ENCODE data around the gene ALK. TPM values are rescaled to one million over a fixed set of nuclear protein-coding genes. Genes with fewer than 3 reads are reported as not detected.

ALK gene
- total and polyA plus RNA-seq, 2 experiments from 2014 or later, result 0.35 TPM; not detected in 1

GRCh38 chr2:29583548-29584156, 337.7 kb downstream of the ALK start:
- Histone ChIP-seq H3K4me1 (ENCODE audit: insufficient read depth) (peaks cover 4% of the 10 kb centered on the region; the same call in 1 of the 2 replicates), H3F3A (replicated peaks; ENCODE audit: low read depth) (no peaks in the 10 kb centered on the region), H2AFZ (no peak overlapping the region), H3K4me2 (no peak overlapping the region), H3K79me2 (replicated peaks; ENCODE audit: insufficient read depth) (no peaks in the 10 kb centered on the region), H3K27ac (ENCODE audit: low read depth) (no peak overlapping the region), H3K4me3 (no peak overlapping the region), H3K9me2 (ENCODE audit: insufficient read depth) (peaks cover 3% of the 10 kb centered on the region; the same call in 1 of the 2 replicates), H4K20me1 (replicated peaks; ENCODE audit: insufficient read depth) (no peaks in the 10 kb centered on the region), H3K27me3 (ENCODE audit: insufficient read depth) (no peaks in the 10 kb centered on the region), H3K36me3 (ENCODE audit: insufficient read depth) (no peaks in the 10 kb centered on the region)
- ATAC-seq (no peak), DNase-seq (ENCODE audit: low spot score) (no peak)
- Mint-ChIP-seq H3K4me1 (peaks cover 13% of the 10 kb centered on the region), H3K27me3 (ENCODE audit: insufficient read depth, low read depth, poor library complexity) (peaks cover 4% of the 10 kb centered on the region), H3K27ac (no peak overlapping the region), H3K36me3 (ENCODE audit: low read depth) (no peaks in the 10 kb centered on the region), H3K9me3 (no peaks in the 10 kb centered on the region), H3K4me3 (no peak overlapping the region)
- TF ChIP-seq EZH2phosphoT487 (IDR thresholded peaks at IDR 0.05; ENCODE audit: unreplicated experiment), result no peak
- no peak for TF ChIP-seq STAT1 (IDR thresholded peaks at IDR 0.05; ENCODE audit: unreplicated experiment)

- no peaks in the 10 kb centered on the region for H3K79me2 ChIP-seq (replicated peaks; ENCODE audit: insufficient read depth)
- no peak overlapping the region for H3K4me3 Mint-ChIP-seq
- peaks cover 18% of the 10 kb centered on the region for H3K4me1 Mint-ChIP-seq
- no peak for DNase-seq (ENCODE audit: low spot score)
- no peaks in the 10 kb centered on the region for H3F3A ChIP-seq (replicated peaks; ENCODE audit: low read depth)
- ATAC-seq, result no peak
- H2AFZ ChIP-seq, result no peak overlapping the region
- no peaks in the 10 kb centered on the region for H3K27me3 ChIP-seq (ENCODE audit: insufficient read depth)
- no peaks in the 10 kb centered on the region for H4K20me1 ChIP-seq (replicated peaks; ENCODE audit: insufficient read depth)
- H3K9me3 Mint-ChIP-seq, result no peaks in the 10 kb centered on the region
- no peak overlapping the region for H3K27ac ChIP-seq (ENCODE audit: low read depth)
- H3K36me3 ChIP-seq (ENCODE audit: insufficient read depth), result no peaks in the 10 kb centered on the region
- H3K9me2 ChIP-seq (ENCODE audit: insufficient read depth), result peaks cover 6% of the 10 kb centered on the region; the same call in 1 of the 2 replicates
- no peaks in the 10 kb centered on the region for H3K36me3 Mint-ChIP-seq (ENCODE audit: low read depth)
- peaks cover 4% of the 10 kb centered on the region for H3K27me3 Mint-ChIP-seq (ENCODE audit: insufficient read depth, low read depth, poor library complexity)
- no peak overlapping the region for H3K27ac Mint-ChIP-seq
- no peak overlapping the region for H3K4me3 ChIP-seq
- H3K4me1 ChIP-seq (ENCODE audit: insufficient read depth), result peaks cover 9% of the 10 kb centered on the region; the same call in 1 of the 2 replicates
- no peak overlapping the region for H3K4me2 ChIP-seq
- TF ChIP-seq JUNB (IDR thresholded peaks at IDR 0.05; ENCODE audit: unreplicated experiment) (no peak), REST (IDR thresholded peaks at IDR 0.05; ENCODE audit: unreplicated experiment) (no peak), EZH2phosphoT487 (IDR thresholded peaks at IDR 0.05; ENCODE audit: unreplicated experiment) (no peak), ZNF462 (CRISPR knock-in tag; IDR thresholded peaks at IDR 0.05) (no peak), EZH2 (IDR thresholded peaks at IDR 0.05; ENCODE audit: low read depth, unreplicated experiment) (no peak), ZNF114 (CRISPR knock-in tag; IDR thresholded peaks at IDR 0.05) (no peak), NANOG (IDR thresholded peaks at IDR 0.05; ENCODE audit: borderline replicate concordance) (no peak), CREB1 (CRISPR knock-in tag; IDR thresholded peaks at IDR 0.05; ENCODE audit: low read depth) (no peak)
- TF ChIP-seq, protein P1, sequence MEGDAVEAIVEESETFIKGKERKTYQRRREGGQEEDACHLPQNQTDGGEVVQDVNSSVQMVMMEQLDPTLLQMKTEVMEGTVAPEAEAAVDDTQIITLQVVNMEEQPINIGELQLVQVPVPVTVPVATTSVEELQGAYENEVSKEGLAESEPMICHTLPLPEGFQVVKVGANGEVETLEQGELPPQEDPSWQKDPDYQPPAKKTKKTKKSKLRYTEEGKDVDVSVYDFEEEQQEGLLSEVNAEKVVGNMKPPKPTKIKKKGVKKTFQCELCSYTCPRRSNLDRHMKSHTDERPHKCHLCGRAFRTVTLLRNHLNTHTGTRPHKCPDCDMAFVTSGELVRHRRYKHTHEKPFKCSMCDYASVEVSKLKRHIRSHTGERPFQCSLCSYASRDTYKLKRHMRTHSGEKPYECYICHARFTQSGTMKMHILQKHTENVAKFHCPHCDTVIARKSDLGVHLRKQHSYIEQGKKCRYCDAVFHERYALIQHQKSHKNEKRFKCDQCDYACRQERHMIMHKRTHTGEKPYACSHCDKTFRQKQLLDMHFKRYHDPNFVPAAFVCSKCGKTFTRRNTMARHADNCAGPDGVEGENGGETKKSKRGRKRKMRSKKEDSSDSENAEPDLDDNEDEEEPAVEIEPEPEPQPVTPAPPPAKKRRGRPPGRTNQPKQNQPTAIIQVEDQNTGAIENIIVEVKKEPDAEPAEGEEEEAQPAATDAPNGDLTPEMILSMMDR (conservative IDR thresholded peaks at IDR 0.05; ENCODE audit: low read depth in 2 of 2), result no peak
These were observed 338.3 kb downstream of the ALK start for GRCh38 chr2:29583104-29583503.
